ACC112 (cell line): Measurements from ENCODE around the gene FRMD4A.

Experiments
- H2AFZ ChIP-seq: fragments of 200-600 bp; sonication (generic); one replicate; pipeline ENCODE4 v1.6.0; 2017; ENCODE audit warnings: antibody characterized with exemption, low read length; ENCODE audit not compliant: unreplicated experiment
- H3K27ac ChIP-seq: fragments of 200-600 bp; sonication (generic); 2 replicates; pipeline ENCODE4 v1.5.1; 2014; ENCODE audit warnings: low read depth, mild to moderate bottlenecking, antibody characterized with exemption, low read length, moderate library complexity
- H3K27me3 ChIP-seq: fragments of 200-600 bp; sonication (generic); 2 replicates; pipeline ENCODE4 v1.6.1; 2014; ENCODE audit warnings: mild to moderate bottlenecking, antibody characterized with exemption, low read length, moderate library complexity, mixed read lengths; ENCODE audit not compliant: insufficient read depth
- H3K36me3 ChIP-seq: fragments of 200-600 bp; sonication (generic); 2 replicates; pipeline ENCODE4 v1.6.1; 2016; ENCODE audit warnings: mild to moderate bottlenecking, antibody characterized with exemption, low read length, moderate library complexity, mixed read lengths; ENCODE audit not compliant: insufficient read depth
- H3K4me1 ChIP-seq: fragments of 200-600 bp; sonication (generic); one replicate; pipeline ENCODE4 v1.6.1; 2016; ENCODE audit warnings: low read length, mixed read lengths; ENCODE audit not compliant: insufficient read depth, unreplicated experiment, control insufficient read depth
- H3K4me3 ChIP-seq: fragments of 200-600 bp; sonication (generic); 2 replicates; pipeline ENCODE4 v1.5.1; 2014; ENCODE audit warnings: mild to moderate bottlenecking, low read depth, low read length
- H3K79me2 ChIP-seq: fragments of 200-600 bp; sonication (generic); one replicate; pipeline ENCODE4 v1.6.0; 2016; ENCODE audit warnings: low read length; ENCODE audit not compliant: control insufficient read depth, unreplicated experiment, insufficient read depth

Gene FRMD4A

DNA sequence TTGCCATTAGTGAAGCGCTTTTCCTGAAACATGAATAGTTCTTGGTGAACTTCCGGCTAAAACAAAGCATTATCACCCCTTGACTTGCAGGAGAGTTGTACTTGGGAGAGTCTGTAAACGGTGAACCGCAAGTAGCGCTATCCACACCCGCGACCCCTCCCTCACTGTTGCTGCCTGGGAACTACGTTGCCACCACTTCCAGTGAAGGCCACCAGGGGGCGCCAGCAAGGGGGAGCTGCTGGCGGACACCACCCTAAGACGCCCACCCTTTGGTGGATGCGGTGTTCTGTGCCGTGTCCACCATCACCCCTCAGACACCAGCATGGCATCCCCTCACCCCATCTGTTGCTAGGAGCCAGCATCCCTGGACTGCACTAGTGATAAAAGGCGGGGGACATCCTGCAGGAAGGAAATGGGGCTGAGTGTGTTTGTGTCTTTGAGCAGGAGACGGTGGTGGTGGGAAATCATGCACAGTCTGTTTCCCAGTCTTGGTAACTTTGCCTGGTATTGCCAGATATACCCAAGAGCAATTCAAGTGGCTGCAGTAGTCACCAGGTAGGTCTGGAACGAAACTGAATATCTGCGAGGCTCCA, 298.2 kb downstream of the FRMD4A start:
- Histone ChIP-seq H3K79me2 (no peaks in the 10 kb centered on the region), H3K4me1 (no peaks in the 10 kb centered on the region), H3K36me3 (no peaks in the 10 kb centered on the region), H3K27ac (no peak overlapping the region), H2AFZ (no peak overlapping the region), H3K27me3 (no peaks in the 10 kb centered on the region), H3K4me3 (no peak overlapping the region)

- Histone ChIP-seq H3K79me2 (no peaks in the 10 kb centered on the region), H3K27me3 (peaks cover 4% of the 10 kb centered on the region; the same call in 1 of the 2 replicates), H3K36me3 (no peaks in the 10 kb centered on the region), H3K27ac (no peak overlapping the region), H3K4me1 (peaks cover 4% of the 10 kb centered on the region), H3K4me3 (no peak overlapping the region), H2AFZ (no peak overlapping the region)
Measured at GRCh38 chr10:14026325-14026724, 304.4 kb downstream of the FRMD4A start.

DNA sequence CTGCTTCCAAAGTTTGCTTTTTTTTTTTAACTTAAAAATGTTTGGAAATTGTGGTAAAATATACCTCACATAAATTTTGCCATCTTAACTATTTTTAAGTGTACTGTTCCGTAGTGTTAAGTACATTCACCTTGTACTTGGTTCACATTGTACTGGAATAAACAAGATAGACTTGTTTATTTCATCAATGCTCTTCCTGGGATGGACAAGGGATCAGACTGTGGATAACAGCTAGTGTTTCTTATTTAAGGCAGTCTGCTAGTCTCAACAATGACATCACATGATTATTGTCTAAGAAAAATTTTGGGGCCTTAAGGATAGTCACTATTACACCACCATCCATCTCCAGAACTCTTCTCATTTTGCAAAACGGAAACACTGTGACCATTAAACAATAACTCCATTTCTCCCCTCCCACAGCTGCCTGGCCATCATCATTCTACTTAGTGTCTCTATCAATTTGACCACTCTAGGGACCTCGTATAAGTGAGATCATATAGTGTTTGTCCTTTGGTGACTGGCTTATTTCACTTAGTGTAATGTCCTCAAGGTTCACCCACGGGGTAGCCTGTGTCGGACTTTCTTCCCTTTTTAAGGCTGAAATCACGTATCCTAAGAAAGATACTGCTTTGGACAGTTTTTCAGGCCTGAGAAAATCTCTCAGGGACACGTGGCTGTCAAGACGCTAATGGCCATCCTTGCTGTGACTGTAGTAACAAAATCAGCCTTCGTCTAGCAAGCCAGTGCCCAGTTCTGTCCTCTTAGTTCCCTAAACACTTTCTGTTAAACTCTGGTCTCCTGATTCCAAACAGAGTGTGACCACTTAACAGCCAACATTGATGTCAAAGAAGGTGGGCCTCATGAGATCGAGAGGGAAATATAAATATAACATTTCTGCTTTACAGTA, 305.2 kb downstream of the FRMD4A start:
- no peak overlapping the region for H3K4me3 ChIP-seq
- peaks cover 4% of the 10 kb centered on the region for H3K4me1 ChIP-seq
- no peaks in the 10 kb centered on the region for H3K36me3 ChIP-seq
- no peaks in the 10 kb centered on the region for H3K79me2 ChIP-seq
- no peak overlapping the region for H3K27ac ChIP-seq
- peaks cover 4% of the 10 kb centered on the region; the same call in 1 of the 2 replicates for H3K27me3 ChIP-seq
- H2AFZ ChIP-seq: no peak overlapping the region

DNA sequence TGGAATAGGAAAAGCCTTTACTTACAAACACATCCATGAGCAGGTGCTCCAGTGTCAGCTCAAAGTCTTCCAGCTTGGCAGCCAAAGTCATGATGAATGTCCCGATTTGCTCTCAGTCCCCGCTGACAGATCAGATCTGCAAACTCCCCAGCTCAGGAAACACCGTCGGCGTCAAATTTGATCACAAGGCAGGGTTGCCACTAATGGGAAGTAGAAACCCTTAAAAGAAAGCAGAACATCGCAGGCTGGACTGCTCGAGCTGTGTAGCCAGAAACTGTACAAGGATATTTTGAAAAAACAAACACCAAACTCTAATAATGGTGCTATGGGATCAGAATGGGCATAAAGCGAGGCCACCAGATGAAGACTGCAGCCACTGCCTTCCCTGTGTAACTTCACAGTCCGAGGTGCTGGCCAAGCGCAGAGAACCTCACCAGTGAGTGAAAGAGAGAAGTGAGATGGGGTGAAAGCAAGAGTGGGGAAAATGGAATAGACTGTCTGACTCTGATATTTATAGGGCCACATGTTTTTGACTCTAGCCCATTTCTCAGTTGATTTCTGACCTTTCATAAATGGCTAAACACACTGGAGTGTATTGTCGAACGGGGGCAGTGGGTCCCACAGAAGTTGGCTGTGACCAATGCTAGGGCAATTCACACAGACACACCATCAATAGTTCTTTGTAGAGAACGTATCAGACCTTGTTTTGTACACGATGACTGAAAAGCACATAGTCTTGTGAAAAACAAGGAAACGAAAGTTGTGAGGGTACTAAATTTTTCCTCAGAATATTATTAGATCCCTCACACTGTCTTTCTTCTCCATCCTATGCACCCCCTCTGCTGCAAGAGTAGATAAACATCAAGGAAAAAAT, 306.2 kb downstream of the FRMD4A start:
- H3K27me3 ChIP-seq: peaks cover 4% of the 10 kb centered on the region; the same call in 1 of the 2 replicates
- no peak overlapping the region for H2AFZ ChIP-seq
- no peaks in the 10 kb centered on the region for H3K79me2 ChIP-seq
- H3K4me3 ChIP-seq: no peak overlapping the region
- H3K4me1 ChIP-seq: peaks cover 4% of the 10 kb centered on the region
- H3K27ac ChIP-seq: no peak overlapping the region
- no peaks in the 10 kb centered on the region for H3K36me3 ChIP-seq

DNA sequence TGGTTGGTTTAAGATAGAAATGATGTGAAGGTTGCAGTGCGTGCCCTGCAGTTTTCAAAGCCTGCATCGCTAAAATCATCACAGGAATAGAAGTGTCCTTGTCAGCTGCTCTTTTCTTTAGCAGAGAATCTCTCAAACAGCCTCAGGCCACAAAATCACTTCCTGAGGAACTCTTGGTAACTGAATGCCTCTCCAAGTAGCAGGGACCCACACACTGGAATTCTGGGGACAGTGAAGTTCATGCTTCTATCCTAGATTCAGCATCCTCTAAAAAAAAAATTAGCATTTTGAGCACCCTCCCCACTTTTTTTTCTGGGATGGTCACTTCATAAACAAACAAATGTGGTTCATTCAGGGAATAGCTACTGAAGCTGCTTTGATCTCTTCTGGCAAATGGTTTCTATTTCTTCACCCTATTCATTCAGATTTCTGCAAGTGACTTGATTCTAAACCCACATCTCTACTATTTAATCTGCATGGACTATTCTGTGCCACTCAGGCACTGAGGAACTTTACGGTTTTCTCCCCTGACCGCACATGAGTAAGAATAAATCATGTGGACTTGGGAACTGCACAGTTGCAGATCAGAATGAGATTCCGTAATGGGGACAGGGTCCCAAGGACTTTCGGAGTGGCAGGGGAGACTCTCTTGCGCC, 306.9 kb downstream of the FRMD4A start:
- peaks cover 4% of the 10 kb centered on the region for H3K4me1 ChIP-seq
- H3K79me2 ChIP-seq: no peaks in the 10 kb centered on the region
- no peak overlapping the region for H2AFZ ChIP-seq
- no peak overlapping the region for H3K4me3 ChIP-seq
- H3K27ac ChIP-seq: no peak overlapping the region
- H3K27me3 ChIP-seq: peaks cover 4% of the 10 kb centered on the region; the same call in 1 of the 2 replicates
- no peaks in the 10 kb centered on the region for H3K36me3 ChIP-seq

DNA sequence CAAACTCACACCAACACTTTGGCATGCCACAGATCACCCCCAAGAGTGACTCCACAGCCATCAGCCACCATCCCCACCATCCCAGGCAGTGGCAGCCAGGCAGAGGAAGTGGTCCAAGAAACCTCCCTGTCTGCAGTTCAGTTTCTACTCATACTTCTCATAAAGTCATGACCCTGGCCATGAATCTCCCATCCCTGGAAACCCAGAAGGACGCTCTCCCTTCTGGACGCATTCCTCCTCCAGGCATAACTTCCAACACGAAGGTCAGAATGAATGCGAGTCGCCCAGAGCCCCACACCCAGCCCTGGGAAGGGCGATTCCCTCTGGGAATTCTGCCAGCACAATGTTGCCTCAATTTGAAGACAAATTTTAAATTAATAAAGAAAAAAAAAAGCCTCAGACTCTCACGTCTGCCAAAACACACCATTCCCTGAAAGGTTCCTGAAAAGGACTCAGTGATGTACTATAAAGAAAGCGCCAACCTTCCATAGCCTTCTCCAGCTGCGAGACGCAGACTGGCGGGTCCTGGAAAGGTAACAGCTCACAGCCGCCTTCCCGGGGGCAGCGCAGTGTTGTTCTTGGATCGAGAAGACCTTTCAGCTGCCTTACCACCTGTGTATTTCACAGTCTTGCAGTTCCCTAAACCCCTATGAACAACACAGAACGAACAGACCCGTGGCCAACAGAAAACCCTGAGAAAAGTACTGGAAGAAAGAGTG, 307.6 kb downstream of the FRMD4A start:
- H3K4me1 ChIP-seq: peaks cover 4% of the 10 kb centered on the region
- H3K4me3 ChIP-seq: no peak overlapping the region
- H3K27ac ChIP-seq: no peak overlapping the region
- no peaks in the 10 kb centered on the region for H3K79me2 ChIP-seq
- H2AFZ ChIP-seq: no peak overlapping the region
- H3K36me3 ChIP-seq: no peaks in the 10 kb centered on the region
- H3K27me3 ChIP-seq: peaks cover 4% of the 10 kb centered on the region; the same call in 1 of the 2 replicates

- H2AFZ ChIP-seq: no peak overlapping the region
- peaks cover 4% of the 10 kb centered on the region for H3K4me1 ChIP-seq
- no peak overlapping the region for H3K4me3 ChIP-seq
- peaks cover 4% of the 10 kb centered on the region; the same call in 1 of the 2 replicates for H3K27me3 ChIP-seq
- no peak overlapping the region for H3K27ac ChIP-seq
- H3K79me2 ChIP-seq: no peaks in the 10 kb centered on the region
- H3K36me3 ChIP-seq: no peaks in the 10 kb centered on the region
Measured at GRCh38 chr10:14022052-14022451, 308.7 kb downstream of the FRMD4A start.

- Histone ChIP-seq H2AFZ (no peak overlapping the region), H3K79me2 (no peaks in the 10 kb centered on the region), H3K4me1 (peaks cover 4% of the 10 kb centered on the region), H3K4me3 (no peak overlapping the region), H3K27ac (no peak overlapping the region), H3K27me3 (peaks cover 7% of the 10 kb centered on the region; the same call in 1 of the 2 replicates), H3K36me3 (no peaks in the 10 kb centered on the region)
Measured at GRCh38 chr10:14020037-14020664, 310.6 kb downstream of the FRMD4A start.

- Histone ChIP-seq H3K79me2 (no peaks in the 10 kb centered on the region), H3K27ac (no peak overlapping the region), H3K27me3 (peaks cover 6% of the 10 kb centered on the region; the same call in 1 of the 2 replicates), H3K4me1 (peaks cover 4% of the 10 kb centered on the region), H3K4me3 (no peak overlapping the region), H3K36me3 (no peaks in the 10 kb centered on the region), H2AFZ (no peak overlapping the region)
Measured at GRCh38 chr10:14017467-14017866, 313.3 kb downstream of the FRMD4A start.
